MM.1S (cell line): ENCODE results near the gene ZFP69B.

Source experiments
- DNase-seq: peaks from one replicate; pipeline ENCODE4 v3.0.0-alpha.2; 2015
- H2AFZ ChIP-seq: fragments of 300-600 bp; sonication (generic); 2 replicates; pipeline ENCODE4 v1.6.0; 2016; ENCODE audit warnings: antibody characterized with exemption, low read length
- H3F3A ChIP-seq: fragments of 300-600 bp; sonication (generic); 2 replicates; pipeline ENCODE4 v1.6.1; 2016; ENCODE audit warnings: mild to moderate bottlenecking, antibody characterized with exemption, low read length, moderate library complexity, mixed read lengths; ENCODE audit not compliant: insufficient read depth
- H3K27ac ChIP-seq: fragments of 300-600 bp; sonication (generic); 2 replicates; pipeline ENCODE4 v1.5.1; 2016; ENCODE audit warnings: mild to moderate bottlenecking, low read length
- H3K27me3 ChIP-seq: fragments of 300-600 bp; sonication (generic); replicated peaks from 2 replicates; pipeline ENCODE4 v1.6.0; 2016; ENCODE audit warnings: low read length; ENCODE audit not compliant: insufficient read depth
- H3K36me3 ChIP-seq: fragments of 300-600 bp; sonication (generic); replicated peaks from 2 replicates; pipeline ENCODE4 v1.6.1; 2016; ENCODE audit warnings: mild to moderate bottlenecking, low read length, mixed read lengths; ENCODE audit not compliant: insufficient read depth
- H3K4me1 ChIP-seq: fragments of 300-600 bp; sonication (generic); 2 replicates; pipeline ENCODE4 v1.6.1; 2016; ENCODE audit warnings: low read length, mixed read lengths
- H3K4me2 ChIP-seq: fragments of 300-600 bp; sonication (generic); 2 replicates; pipeline ENCODE4 v1.6.0; 2016; ENCODE audit warnings: low read depth, low read length
- H3K4me3 ChIP-seq: fragments of 300-600 bp; sonication (generic); 2 replicates; pipeline ENCODE4 v1.5.1; 2016; ENCODE audit warnings: low read length, mixed read lengths
- H3K79me2 ChIP-seq: fragments of 300-600 bp; sonication (generic); 2 replicates; pipeline ENCODE4 v1.6.1; 2016; ENCODE audit warnings: mixed run types, low read length, mixed read lengths
- H3K9ac ChIP-seq: fragments of 300-600 bp; sonication (generic); 2 replicates; pipeline ENCODE4 v1.6.1; 2016; ENCODE audit warnings: low read length, mixed read lengths
- H3K9me2 ChIP-seq: fragments of 300-600 bp; sonication (generic); replicated peaks from 2 replicates; pipeline ENCODE4 v1.6.1; 2016; ENCODE audit warnings: mild to moderate bottlenecking, low read length, mixed read lengths; ENCODE audit not compliant: insufficient read depth
- H3K9me3 ChIP-seq: fragments of 300-600 bp; sonication (generic); replicated peaks from 2 replicates; pipeline ENCODE4 v1.6.1; 2016; ENCODE audit warnings: mild to moderate bottlenecking, low read length, mixed read lengths; ENCODE audit not compliant: insufficient read depth
- H4K20me1 ChIP-seq: fragments of 300-600 bp; sonication (generic); 2 replicates; pipeline ENCODE4 v1.6.1; 2016; ENCODE audit warnings: mild to moderate bottlenecking, low read length, moderate library complexity, mixed read lengths; ENCODE audit not compliant: insufficient read depth
- CTCF ChIP-seq: fragments of 300-600 bp; sonication (generic); IDR thresholded peaks from 2 replicates; pipeline ENCODE4 v1.5.1; 2016; ENCODE audit warnings: antibody characterized with exemption, low read length, mixed read lengths
- EZH2 ChIP-seq: fragments of 300-600 bp; sonication (generic); optimal IDR thresholded peaks from 2 replicates; pipeline ENCODE3; 2017; ENCODE audit warnings: low read depth, mild to moderate bottlenecking, antibody characterized with exemption, low read length, mixed read lengths
- EZH2phosphoT487 ChIP-seq: fragments of 300-600 bp; sonication (generic); IDR thresholded peaks from 2 replicates; pipeline ENCODE4 v1.6.1; 2018; ENCODE audit warnings: antibody characterized with exemption, low read length

ZFP69B gene

GRCh38 chr1:40422630-40423263 lies 27.5 kb upstream of the ZFP69B start:
- Histone ChIP-seq H3K27me3 (no peaks in the 10 kb centered on the region), H3K4me3 (no peak overlapping the region), H3K4me1 (no peaks in the 10 kb centered on the region)

GRCh38 chr1:40423264-40423642 lies 27.0 kb upstream of the ZFP69B start:
- Histone ChIP-seq H3K9me2 (no peaks in the 10 kb centered on the region), H3K4me3 (no peak overlapping the region), H2AFZ (no peak overlapping the region), H3K4me1 (no peaks in the 10 kb centered on the region), H3K27me3 (no peaks in the 10 kb centered on the region), H3K9ac (no peak overlapping the region), H4K20me1 (no peaks in the 10 kb centered on the region), H3K9me3 (no peaks in the 10 kb centered on the region), H3K4me2 (no peak overlapping the region), H3F3A (no peaks in the 10 kb centered on the region), H3K79me2 (no peaks in the 10 kb centered on the region), H3K27ac (no peak overlapping the region), H3K36me3 (no peaks in the 10 kb centered on the region)
- no peak for DNase-seq
- no peak for TF ChIP-seq EZH2
- TF ChIP-seq EZH2phosphoT487, result no peak
- no peak for TF ChIP-seq CTCF

More at GRCh38 chr1:40422630-40423263, 27.5 kb upstream of the ZFP69B start:
- no peaks in the 10 kb centered on the region for H3K79me2 ChIP-seq
- H2AFZ ChIP-seq, result no peak overlapping the region
- H3K27ac ChIP-seq, result no peak overlapping the region
- DNase-seq, result no peak
- H3F3A ChIP-seq, result no peaks in the 10 kb centered on the region
- TF ChIP-seq EZH2 (no peak), CTCF (no peak), EZH2phosphoT487 (no peak)
- no peak overlapping the region for H3K9ac ChIP-seq
- H4K20me1 ChIP-seq, result no peaks in the 10 kb centered on the region
- H3K36me3 ChIP-seq, result no peaks in the 10 kb centered on the region
- no peaks in the 10 kb centered on the region for H3K9me3 ChIP-seq
- H3K4me2 ChIP-seq, result no peak overlapping the region
- H3K9me2 ChIP-seq, result no peaks in the 10 kb centered on the region

- Histone ChIP-seq H3K9me3 (no peaks in the 10 kb centered on the region), H3K9me2 (no peaks in the 10 kb centered on the region), H3K27ac (no peak overlapping the region), H3K4me1 (no peaks in the 10 kb centered on the region), H4K20me1 (no peaks in the 10 kb centered on the region), H3K4me2 (no peak overlapping the region), H3K27me3 (no peaks in the 10 kb centered on the region), H3F3A (no peaks in the 10 kb centered on the region), H3K9ac (no peak overlapping the region), H3K36me3 (no peaks in the 10 kb centered on the region), H3K79me2 (no peaks in the 10 kb centered on the region), H3K4me3 (no peak overlapping the region), H2AFZ (no peak overlapping the region)
- no peak for DNase-seq
- no peak for TF ChIP-seq EZH2
- no peak for TF ChIP-seq CTCF
- TF ChIP-seq EZH2phosphoT487, result no peak
Observed at GRCh38 chr1:40423951-40424618, 26.2 kb upstream of the ZFP69B start.
